Activated naive CD8-positive, alpha-beta T cell (primary cell): ENCODE results near the gene NFE2L3.
"Not testable (repeated sequence)": the region's sequence is repeated elsewhere in the genome, so short reads cannot be mapped to it uniquely, and the experiment has no call there.

ENCODE experiments used
- H3K27ac Mint-ChIP-seq: one replicate; pipeline ENCODE4 v1.8.0; 2021; ENCODE audit warnings: mixed read lengths
- H3K27me3 Mint-ChIP-seq: one replicate; pipeline ENCODE4 v1.8.0; 2021; ENCODE audit warnings: mixed read lengths
- H3K36me3 Mint-ChIP-seq: one replicate; pipeline ENCODE4 v1.8.0; 2021; ENCODE audit warnings: mixed read lengths
- H3K4me1 Mint-ChIP-seq: one replicate; pipeline ENCODE4 v1.8.0; 2021; ENCODE audit warnings: low read depth, mixed read lengths
- H3K4me3 Mint-ChIP-seq: one replicate; pipeline ENCODE4 v1.8.0; 2021; ENCODE audit warnings: mild to moderate bottlenecking, mixed read lengths
- H3K9me3 Mint-ChIP-seq: one replicate; pipeline ENCODE4 v1.8.0; 2021; ENCODE audit warnings: low read depth, mixed read lengths

NFE2L3 gene

GRCh38 chr7:26194764-26195163, 42.8 kb downstream of the NFE2L3 start:
- Mint-ChIP-seq H3K36me3 (peaks cover 55% of the 10 kb centered on the region), H3K4me1 (peaks cover 72% of the 10 kb centered on the region), H3K4me3 (peak overlapping the region; percentile 99), H3K27ac (peak overlapping the region; percentile 92)
- not testable (repeated sequence) for H3K27me3 Mint-ChIP-seq, H3K9me3 Mint-ChIP-seq

GRCh38 chr7:26195182-26195581, 43.2 kb downstream of the NFE2L3 start:
- H3K36me3 Mint-ChIP-seq = peaks cover 55% of the 10 kb centered on the region
- H3K9me3 Mint-ChIP-seq = no peaks in the 10 kb centered on the region
- peak overlapping the region; percentile 92 for H3K27ac Mint-ChIP-seq
- no peaks in the 10 kb centered on the region for H3K27me3 Mint-ChIP-seq
- peaks cover 69% of the 10 kb centered on the region for H3K4me1 Mint-ChIP-seq
- H3K4me3 Mint-ChIP-seq = peak overlapping the region; percentile 99

- Mint-ChIP-seq H3K4me3 (peak overlapping the region; percentile 99), H3K9me3 (no peaks in the 10 kb centered on the region), H3K4me1 (peaks cover 61% of the 10 kb centered on the region), H3K36me3 (peaks cover 51% of the 10 kb centered on the region), H3K27me3 (no peaks in the 10 kb centered on the region), H3K27ac (peak overlapping the region; percentile 93)
Observed at GRCh38 chr7:26195867-26196657, 44.1 kb downstream of the NFE2L3 start.

- Mint-ChIP-seq H3K27ac (peak overlapping the region; percentile 100), H3K27me3 (no peaks in the 10 kb centered on the region), H3K9me3 (no peaks in the 10 kb centered on the region), H3K4me1 (peaks cover 49% of the 10 kb centered on the region), H3K4me3 (peak overlapping the region; percentile 99), H3K36me3 (peaks cover 48% of the 10 kb centered on the region)
Observed at GRCh38 chr7:26197153-26198115, 45.4 kb downstream of the NFE2L3 start.

- peak overlapping the region; percentile 99 for H3K4me3 Mint-ChIP-seq
- peaks cover 46% of the 10 kb centered on the region for H3K4me1 Mint-ChIP-seq
Observed at GRCh38 chr7:26198133-26198780, 46.3 kb downstream of the NFE2L3 start.

GRCh38 chr7:26198781-26199169, 46.8 kb downstream of the NFE2L3 start:
- H3K4me1 Mint-ChIP-seq = peaks cover 45% of the 10 kb centered on the region
- peaks cover 50% of the 10 kb centered on the region for H3K36me3 Mint-ChIP-seq
- H3K9me3 Mint-ChIP-seq = no peaks in the 10 kb centered on the region
- peak overlapping the region; percentile 100 for H3K27ac Mint-ChIP-seq
- H3K27me3 Mint-ChIP-seq = no peaks in the 10 kb centered on the region
- H3K4me3 Mint-ChIP-seq = peak overlapping the region; percentile 99

More at GRCh38 chr7:26198133-26198780, 46.3 kb downstream of the NFE2L3 start:
- Mint-ChIP-seq H3K9me3 (no peaks in the 10 kb centered on the region), H3K36me3 (peaks cover 50% of the 10 kb centered on the region), H3K27me3 (no peaks in the 10 kb centered on the region), H3K27ac (peak overlapping the region; percentile 100)

- H3K4me1 Mint-ChIP-seq = peaks cover 45% of the 10 kb centered on the region
- H3K4me3 Mint-ChIP-seq = peak overlapping the region; percentile 99
- peak overlapping the region; percentile 100 for H3K27ac Mint-ChIP-seq
- H3K36me3 Mint-ChIP-seq = peaks cover 47% of the 10 kb centered on the region
- H3K27me3 Mint-ChIP-seq = no peaks in the 10 kb centered on the region
- no peaks in the 10 kb centered on the region for H3K9me3 Mint-ChIP-seq
Observed at GRCh38 chr7:26199301-26200037, 47.5 kb downstream of the NFE2L3 start.

GRCh38 chr7:26200038-26200443, 48.0 kb downstream of the NFE2L3 start:
- peak overlapping the region; percentile 99 for H3K4me3 Mint-ChIP-seq
- no peaks in the 10 kb centered on the region for H3K27me3 Mint-ChIP-seq
- H3K27ac Mint-ChIP-seq = peak overlapping the region; percentile 100
- no peaks in the 10 kb centered on the region for H3K9me3 Mint-ChIP-seq
- H3K4me1 Mint-ChIP-seq = peaks cover 47% of the 10 kb centered on the region
- peaks cover 48% of the 10 kb centered on the region for H3K36me3 Mint-ChIP-seq

GRCh38 chr7:26200444-26201246, 48.6 kb downstream of the NFE2L3 start, which contains the start of gene HNRNPA2B1:
Gene HNRNPA2B1, minus strand, starts transcription at chr7:26200746. Its CDS starts 169 bp downstream, at chr7:26200577.
- no peaks in the 10 kb centered on the region for H3K27me3 Mint-ChIP-seq
- H3K36me3 Mint-ChIP-seq = peaks cover 47% of the 10 kb centered on the region
- H3K9me3 Mint-ChIP-seq = no peaks in the 10 kb centered on the region
- H3K4me1 Mint-ChIP-seq = peaks cover 47% of the 10 kb centered on the region
- H3K4me3 Mint-ChIP-seq = peak within 1 kb of the TSS; percentile 99
- peak within 1 kb of the TSS; percentile 100 for H3K27ac Mint-ChIP-seq

- H3K4me3 Mint-ChIP-seq = peak within 1 kb of the TSS; percentile 99
- no peaks in the 10 kb centered on the region for H3K9me3 Mint-ChIP-seq
- peaks cover 41% of the 10 kb centered on the region for H3K36me3 Mint-ChIP-seq
- H3K27me3 Mint-ChIP-seq = no peaks in the 10 kb centered on the region
- H3K4me1 Mint-ChIP-seq = peaks cover 44% of the 10 kb centered on the region
- peak within 1 kb of the TSS; percentile 100 for H3K27ac Mint-ChIP-seq
Observed at GRCh38 chr7:26201247-26202018, 49.4 kb downstream of the NFE2L3 start, which contains the start of gene CBX3. Gene CBX3, plus strand, starts transcription at chr7:26201745. Its CDS starts 1,254 bp downstream, at chr7:26202999.

GRCh38 chr7:26202019-26202990, 50.3 kb downstream of the NFE2L3 start:
- H3K27ac Mint-ChIP-seq = peak overlapping the region; percentile 94
- H3K4me1 Mint-ChIP-seq = peaks cover 44% of the 10 kb centered on the region
- peak overlapping the region; percentile 91 for H3K4me3 Mint-ChIP-seq
- peaks cover 36% of the 10 kb centered on the region for H3K36me3 Mint-ChIP-seq
- H3K9me3 Mint-ChIP-seq = no peaks in the 10 kb centered on the region
- H3K27me3 Mint-ChIP-seq = no peaks in the 10 kb centered on the region

GRCh38 chr7:26203016-26203415, 51.0 kb downstream of the NFE2L3 start:
- Mint-ChIP-seq H3K4me1 (peaks cover 43% of the 10 kb centered on the region), H3K4me3 (peak overlapping the region; percentile 91), H3K27me3 (no peaks in the 10 kb centered on the region), H3K9me3 (no peaks in the 10 kb centered on the region), H3K27ac (peak overlapping the region; percentile 94), H3K36me3 (peaks cover 32% of the 10 kb centered on the region)
